HepG2 (cell line): Measurements from ENCODE around the gene PTPRD. TPM values are rescaled to one million over a fixed set of nuclear protein-coding genes. Genes with fewer than 3 reads are reported as not detected.

Experiments
- ATAC-seq: fragments of 200-7000 bp; cut with Tn5 transposase; 3 replicates; pipeline ENCODE4 v1.9.1; 2020; ENCODE audit warnings: mild to moderate bottlenecking, moderate library complexity
- BruUV-seq: library from RNA; stranded (reverse); fragments of 400-500 nt; replicated peaks from 2 replicates; lab custom pipeline; 2021; lab: Mats Ljungman, UMichigan
- CTCF ChIA-PET: fragments of 300-600 bp; formaldehyde crosslinking; extraction: SDS; loops from one replicate; lab custom pipeline; 2021; ENCODE audit warnings: low total read pairs, inconsistent platforms, low intra/inter-chr PET ratio; lab: Yijun Ruan, JAX
- POLR2A ChIA-PET: fragments of 350-600 bp; sonication (Branson Sonifier 250); formaldehyde crosslinking; loops from one replicate; lab custom pipeline; 2020; ENCODE audit warnings: antibody characterized with exemption, inconsistent platforms; lab: Yijun Ruan, JAX
- DNase-seq: peaks from one replicate; pipeline ENCODE4 v3.0.0-alpha.2; 2015; ENCODE audit warnings: low spot score
- FAIRE-seq: peaks from 3 replicates; lab custom pipeline; 2011; peaks lifted over from hg19 to GRCh38; lab: Jason Lieb, UNC
- H2AFZ ChIP-seq: one replicate; pipeline ENCODE4 v1.6.1; 2011; ENCODE audit warnings: low read length, inconsistent platforms
- H3K27ac ChIP-seq: fragments of 300-600 bp; 3 replicates; pipeline ENCODE4 v1.8.0; 2011; ENCODE audit warnings: mixed run types, mild to moderate bottlenecking, mixed read lengths, low read length, inconsistent platforms; ENCODE audit not compliant: insufficient read depth; ENCODE audit errors: extremely low read length
- H3K27me3 ChIP-seq, 2 experiments: fragments of 200-600 bp in 1 of 2; 2 replicates in 1 of 2; 3 replicates in 1 of 2; pipeline versions ENCODE4 v1.6.0 to v1.8.0; 2011; ENCODE audit warnings: low read length in 2 of 2, mild to moderate bottlenecking in 2 of 2, moderate library complexity in 2 of 2, inconsistent platforms in 1 of 2; ENCODE audit not compliant: insufficient read depth in 2 of 2, control insufficient read depth in 1 of 2
- H3K36me3 ChIP-seq, 2 experiments: fragments of 200-600 bp in 1 of 2; replicated peaks in 1 of 2; 2 replicates in 1 of 2; 3 replicates in 1 of 2; pipeline versions ENCODE4 v1.5.1 to v1.8.0; 2011; ENCODE audit warnings: low read length in 2 of 2, inconsistent platforms in 1 of 2; ENCODE audit not compliant: insufficient read depth in 2 of 2, control insufficient read depth in 1 of 2
- H3K4me1 ChIP-seq: 2 replicates; pipeline ENCODE4 v1.5.1; 2012; ENCODE audit warnings: low read length, inconsistent platforms; ENCODE audit not compliant: insufficient read depth
- H3K4me2 ChIP-seq: 2 replicates; pipeline ENCODE4 v1.6.0; 2011; ENCODE audit warnings: low read depth, low read length, inconsistent platforms
- H3K4me3 ChIP-seq, 3 experiments: fragments of 200-600 bp in 1 of 3; sonication (generic), shearing (Covaris generic) in 1 of 3; replicated peaks in 1 of 3; 2 replicates each; pipeline ENCODE4 v1.5.1; 2011 to 2016; ENCODE audit warnings: low read length in 3 of 3, inconsistent platforms in 2 of 3, low read depth in 2 of 3, mild to moderate bottlenecking in 2 of 3, control low read depth in 1 of 3, mixed read lengths in 1 of 3; ENCODE audit not compliant: insufficient read depth in 1 of 3
- H3K79me2 ChIP-seq: one replicate; pipeline ENCODE4 v1.6.1; 2011; ENCODE audit warnings: low read length, inconsistent platforms; ENCODE audit not compliant: insufficient read depth
- H3K9ac ChIP-seq: 2 replicates; pipeline ENCODE4 v1.6.0; 2011; ENCODE audit warnings: mild to moderate bottlenecking, low read depth, low read length, inconsistent platforms; ENCODE audit not compliant: insufficient read depth
- H3K9me3 ChIP-seq: 2 replicates; pipeline ENCODE4 v1.5.1; 2012; ENCODE audit warnings: mild to moderate bottlenecking, low read length
- H4K20me1 ChIP-seq: 2 replicates; pipeline ENCODE4 v1.6.0; 2011; ENCODE audit warnings: inconsistent platforms, mild to moderate bottlenecking, low read length, moderate library complexity; ENCODE audit not compliant: insufficient read depth
- IKZF1 ChIP-seq: fragments of 450-650 bp; IDR thresholded peaks from 2 replicates; pipeline ENCODE4 v1.7.1; 2016
- NBN ChIP-seq: fragments of 450-650 bp; conservative IDR thresholded peaks from 2 replicates; pipeline ENCODE4 v1.6.1; 2017
- NFKB2 ChIP-seq: sonication (generic); formaldehyde crosslinking; IDR thresholded peaks from 2 replicates; pipeline ENCODE4 v1.4.0; 2020; ENCODE audit warnings: missing genetic modification reagents, borderline replicate concordance
- PTBP1 ChIP-seq: fragments of 200-400 bp; formaldehyde crosslinking; IDR thresholded peaks from 2 replicates; pipeline ENCODE4 v1.6.1; 2018; ENCODE audit warnings: low read length, low read depth; ENCODE audit not compliant: poor library complexity, severe bottlenecking
- SIN3A ChIP-seq: IDR thresholded peaks from 2 replicates; pipeline ENCODE4 v1.6.1; 2011; ENCODE audit warnings: low read depth, mild to moderate bottlenecking, control low read depth, low read length, borderline replicate concordance
- SIX1 ChIP-seq: sonication (generic); formaldehyde crosslinking; IDR thresholded peaks from 2 replicates; pipeline ENCODE4 v1.4.0; 2020; ENCODE audit warnings: missing genetic modification reagents, borderline replicate concordance
- SMYD3 ChIP-seq: sonication (generic); formaldehyde crosslinking; IDR thresholded peaks from 2 replicates; pipeline ENCODE4 v1.8.1; 2023; ENCODE audit warnings: mild to moderate bottlenecking, missing genetic modification reagents
- SRY ChIP-seq: sonication (generic); formaldehyde crosslinking; IDR thresholded peaks from 2 replicates; pipeline ENCODE4 v1.8.0; 2022; ENCODE audit warnings: mild to moderate bottlenecking, missing genetic modification reagents
- TCF12 ChIP-seq, 2 experiments: fragments of 450-650 bp in 1 of 2; sonication (generic) in 1 of 2; formaldehyde crosslinking in 1 of 2; IDR thresholded peaks; 2 replicates each; pipeline versions ENCODE4 v1.6.1 to v1.8.0; 2017 to 2022; ENCODE audit warnings: antibody characterized with exemption in 1 of 2, mild to moderate bottlenecking in 1 of 2, missing genetic modification reagents in 1 of 2, moderate library complexity in 1 of 2
- ZNF224 ChIP-seq: sonication (generic); formaldehyde crosslinking; IDR thresholded peaks from 2 replicates; pipeline ENCODE4 v1.5.0; 2020; ENCODE audit warnings: mild to moderate bottlenecking, missing genetic modification reagents
- ZNF510 ChIP-seq: sonication (generic); formaldehyde crosslinking; IDR thresholded peaks from 2 replicates; pipeline ENCODE4 v1.4.0; 2020; ENCODE audit warnings: low read depth, mild to moderate bottlenecking, missing genetic modification reagents
- WGBS: methylation state at CpG from one replicate; pipeline ENCODE4 v1.1.6; 2017; ENCODE audit warnings: low lambda C conversion rate; 5-methylcytosine and 5-hydroxymethylcytosine counted together
- in situ Hi-C: cut with HindIII; loops from 2 replicates; pipeline ENCODE4 v1.10.0; 2017; ENCODE audit warnings: low pct_unique_long_range_greater_than_20kb; ENCODE audit not compliant: extremely low pct_ligation_motif_present
- intact Hi-C: fragments of 100-400 bp; cut with micrococcal nuclease; formaldehyde crosslinking; loops from one replicate; pipeline ENCODE4 v1.10.0; 2022; ENCODE audit not compliant: unreplicated experiment
- polyA plus RNA-seq, 8 experiments: library from polyadenylated mRNA; depleted of rRNA in 3 of 8; stranded (reverse) in 7 of 8; unstranded in 1 of 8; fragments of >200 nt; fragmentation: Illumina TruSeq in 4 of 8; extraction: Trizol in 4 of 8; gene quantifications; 2 replicates each; pipeline versions ENCODE4 v1.2.1 to v1.2.3, GENCODE V29; 2011 to 2016; ENCODE audit warnings: low read depth in 4 of 8, missing spikeins in 1 of 8, mixed read lengths in 1 of 8; ENCODE audit not compliant: insufficient read depth in 1 of 8
- total RNA-seq, 5 experiments: library from RNA; depleted of rRNA; stranded (reverse); fragments of >200 nt; fragmentation: Illumina TruSeq; extraction: Trizol; gene quantifications; 2 replicates each; pipeline ENCODE4 v1.2.3, GENCODE V29; 2016; ENCODE audit warnings: low read depth in 1 of 5
- TF ChIP-seq, protein P1 (sequence below): sonication (generic); formaldehyde crosslinking; IDR thresholded peaks from 2 replicates; pipeline ENCODE4 v1.5.1; 2020; ENCODE audit warnings: missing genetic modification reagents, mild to moderate bottlenecking, borderline replicate concordance
- TF ChIP-seq, protein P2 (sequence below): sonication (generic); formaldehyde crosslinking; conservative IDR thresholded peaks from 2 replicates; pipeline ENCODE4 v1.5.0; 2020; ENCODE audit warnings: missing genetic modification reagents
- TF ChIP-seq, protein P3 (sequence below): sonication (generic); formaldehyde crosslinking; IDR thresholded peaks from 2 replicates; pipeline ENCODE4 v1.9.0; 2022; ENCODE audit warnings: low read depth, missing genetic modification reagents

Gene PTPRD
- total and polyA plus RNA-seq, 2 of the 13 experiments (the other 11 are each of a cell fraction or from before 2014, with no cell fraction given): 0.05 TPM; not detected in 1

DNA sequence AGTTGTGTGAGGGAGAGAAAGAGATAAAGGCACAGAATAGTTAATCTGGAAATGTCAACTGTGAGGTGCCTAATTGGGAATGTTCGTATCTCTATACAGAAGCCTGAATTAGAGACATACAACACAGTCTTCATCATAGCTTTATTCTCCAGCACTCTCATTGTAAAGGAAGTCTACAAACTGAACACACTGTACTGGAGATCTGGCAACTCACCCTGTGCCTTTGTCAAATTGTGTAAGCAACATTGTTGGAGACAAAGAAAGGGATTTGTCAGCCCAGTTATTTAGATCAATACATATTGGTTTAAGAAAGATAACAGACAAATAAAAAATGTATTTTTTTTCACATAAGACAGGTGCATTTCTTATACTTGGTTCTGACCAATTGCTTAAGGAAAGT lies 1980.3 kb downstream of the PTPRD start:
- Histone ChIP-seq H3K4me1 (no peaks in the 10 kb centered on the region), H2AFZ (no peak overlapping the region), H3K4me2 (no peak overlapping the region)
- FAIRE-seq (no peak), DNase-seq (no peak)
- no TSS peak for BruUV-seq
- in situ Hi-C loops: no loop called here
- CTCF ChIA-PET: no interaction called here
- intact Hi-C loops: no loop called here
- no peak for TF ChIP-seq PTBP1
- TF ChIP-seq, all 625 proteins: peak for 0
- no peaks in the 10 kb centered on the region for H3K79me2 ChIP-seq
- no peaks in the 10 kb centered on the region for H4K20me1 ChIP-seq
- H3K27ac ChIP-seq: no peak overlapping the region
- H3K36me3 ChIP-seq: no peaks in the 10 kb centered on the region
- no peak overlapping the region for H3K4me3 ChIP-seq
- no peak overlapping the region for H3K9ac ChIP-seq
- H3K9me3 ChIP-seq: no peaks in the 10 kb centered on the region
- 0% methylated on average over 1 of the region's 1 CpG for WGBS
- no peak for ATAC-seq
- POLR2A ChIA-PET: no interaction called here
- no peaks in the 10 kb centered on the region for H3K27me3 ChIP-seq

DNA sequence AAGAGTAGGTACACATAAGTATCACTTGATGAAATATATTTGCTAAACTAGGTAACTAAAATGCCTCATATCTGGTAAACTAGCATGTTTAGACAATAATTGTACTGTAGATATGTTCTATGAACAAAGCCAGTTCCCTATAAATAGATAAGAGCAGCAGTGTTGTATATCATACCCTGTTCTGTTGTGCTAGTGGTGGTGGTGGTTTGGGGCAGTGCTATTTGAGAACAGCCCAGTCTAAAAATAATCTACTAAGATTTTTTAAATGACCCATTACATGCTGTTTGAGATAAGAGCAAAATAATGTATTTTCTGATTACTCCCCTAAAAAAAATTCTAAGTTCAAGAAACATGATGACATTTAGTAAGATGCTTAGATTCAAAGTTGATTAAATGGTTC lies 1984.0 kb downstream of the PTPRD start:
- Histone ChIP-seq H2AFZ (no peak overlapping the region), H3K79me2 (no peaks in the 10 kb centered on the region), H3K27me3 (no peaks in the 10 kb centered on the region), H3K4me3 (no peak overlapping the region), H3K4me2 (no peak overlapping the region), H3K27ac (no peak overlapping the region), H3K36me3 (no peaks in the 10 kb centered on the region), H3K9me3 (no peaks in the 10 kb centered on the region), H3K4me1 (no peaks in the 10 kb centered on the region), H3K9ac (no peak overlapping the region), H4K20me1 (no peaks in the 10 kb centered on the region)
- POLR2A ChIA-PET: no interaction called here
- no TSS peak for BruUV-seq
- intact Hi-C loops: no loop called here
- no peak for DNase-seq
- CTCF ChIA-PET: no interaction called here
- in situ Hi-C loops: no loop called here
- FAIRE-seq: no peak
- ATAC-seq: no peak
- TF ChIP-seq ZNF224 (no peak), NBN (no peak), SIX1 (no peak), NFKB2 (CRISPR knock-in tag) (no peak), IKZF1 (no peak), TCF12 (IDR thresholded peaks at IDR 0.05) (no peak), TCF12 (CRISPR knock-in tag; IDR thresholded peaks at IDR 0.05) (no peak), SIN3A (no peak), SMYD3 (CRISPR knock-in tag) (no peak), ZNF510 (CRISPR knock-in tag) (no peak), SRY (CRISPR knock-in tag) (no peak)
- TF ChIP-seq, protein P1, sequence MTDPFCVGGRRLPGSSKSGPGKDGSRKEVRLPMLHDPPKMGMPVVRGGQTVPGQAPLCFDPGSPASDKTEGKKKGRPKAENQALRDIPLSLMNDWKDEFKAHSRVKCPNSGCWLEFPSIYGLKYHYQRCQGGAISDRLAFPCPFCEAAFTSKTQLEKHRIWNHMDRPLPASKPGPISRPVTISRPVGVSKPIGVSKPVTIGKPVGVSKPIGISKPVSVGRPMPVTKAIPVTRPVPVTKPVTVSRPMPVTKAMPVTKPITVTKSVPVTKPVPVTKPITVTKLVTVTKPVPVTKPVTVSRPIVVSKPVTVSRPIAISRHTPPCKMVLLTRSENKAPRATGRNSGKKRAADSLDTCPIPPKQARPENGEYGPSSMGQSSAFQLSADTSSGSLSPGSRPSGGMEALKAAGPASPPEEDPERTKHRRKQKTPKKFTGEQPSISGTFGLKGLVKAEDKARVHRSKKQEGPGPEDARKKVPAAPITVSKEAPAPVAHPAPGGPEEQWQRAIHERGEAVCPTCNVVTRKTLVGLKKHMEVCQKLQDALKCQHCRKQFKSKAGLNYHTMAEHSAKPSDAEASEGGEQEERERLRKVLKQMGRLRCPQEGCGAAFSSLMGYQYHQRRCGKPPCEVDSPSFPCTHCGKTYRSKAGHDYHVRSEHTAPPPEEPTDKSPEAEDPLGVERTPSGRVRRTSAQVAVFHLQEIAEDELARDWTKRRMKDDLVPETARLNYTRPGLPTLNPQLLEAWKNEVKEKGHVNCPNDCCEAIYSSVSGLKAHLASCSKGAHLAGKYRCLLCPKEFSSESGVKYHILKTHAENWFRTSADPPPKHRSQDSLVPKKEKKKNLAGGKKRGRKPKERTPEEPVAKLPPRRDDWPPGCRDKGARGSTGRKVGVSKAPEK (CRISPR knock-in tag): no peak
- TF ChIP-seq, protein P2, sequence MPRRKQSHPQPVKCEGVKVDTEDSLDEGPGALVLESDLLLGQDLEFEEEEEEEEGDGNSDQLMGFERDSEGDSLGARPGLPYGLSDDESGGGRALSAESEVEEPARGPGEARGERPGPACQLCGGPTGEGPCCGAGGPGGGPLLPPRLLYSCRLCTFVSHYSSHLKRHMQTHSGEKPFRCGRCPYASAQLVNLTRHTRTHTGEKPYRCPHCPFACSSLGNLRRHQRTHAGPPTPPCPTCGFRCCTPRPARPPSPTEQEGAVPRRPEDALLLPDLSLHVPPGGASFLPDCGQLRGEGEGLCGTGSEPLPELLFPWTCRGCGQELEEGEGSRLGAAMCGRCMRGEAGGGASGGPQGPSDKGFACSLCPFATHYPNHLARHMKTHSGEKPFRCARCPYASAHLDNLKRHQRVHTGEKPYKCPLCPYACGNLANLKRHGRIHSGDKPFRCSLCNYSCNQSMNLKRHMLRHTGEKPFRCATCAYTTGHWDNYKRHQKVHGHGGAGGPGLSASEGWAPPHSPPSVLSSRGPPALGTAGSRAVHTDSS: no peak
- TF ChIP-seq, protein P3, sequence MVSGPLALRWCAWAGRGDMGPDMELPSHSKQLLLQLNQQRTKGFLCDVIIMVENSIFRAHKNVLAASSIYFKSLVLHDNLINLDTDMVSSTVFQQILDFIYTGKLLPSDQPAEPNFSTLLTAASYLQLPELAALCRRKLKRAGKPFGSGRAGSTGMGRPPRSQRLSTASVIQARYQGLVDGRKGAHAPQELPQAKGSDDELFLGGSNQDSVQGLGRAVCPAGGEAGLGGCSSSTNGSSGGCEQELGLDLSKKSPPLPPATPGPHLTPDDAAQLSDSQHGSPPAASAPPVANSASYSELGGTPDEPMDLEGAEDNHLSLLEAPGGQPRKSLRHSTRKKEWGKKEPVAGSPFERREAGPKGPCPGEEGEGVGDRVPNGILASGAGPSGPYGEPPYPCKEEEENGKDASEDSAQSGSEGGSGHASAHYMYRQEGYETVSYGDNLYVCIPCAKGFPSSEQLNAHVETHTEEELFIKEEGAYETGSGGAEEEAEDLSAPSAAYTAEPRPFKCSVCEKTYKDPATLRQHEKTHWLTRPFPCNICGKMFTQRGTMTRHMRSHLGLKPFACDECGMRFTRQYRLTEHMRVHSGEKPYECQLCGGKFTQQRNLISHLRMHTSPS (CRISPR knock-in tag): no peak
